ENCODE data around the gene QRICH2.
A peak's percentile ranks its signal among the peaks of the same experiment; 100 is the strongest.
"Not testable (repeated sequence)": the region's sequence is repeated elsewhere in the genome, so short reads cannot be mapped to it uniquely, and the experiment has no call there.

Gene QRICH2

GRCh38 chr17:76241204-76241538 lies 66.9 kb downstream of the QRICH2 start:
- peak overlapping the region; percentile 90 for H3K4me3 Mint-ChIP-seq
- no peaks in the 10 kb centered on the region for H3K27me3 Mint-ChIP-seq
- H3K4me1 Mint-ChIP-seq: peaks cover 24% of the 10 kb centered on the region
- H3K27ac Mint-ChIP-seq (ENCODE audit: low read depth): peak overlapping the region; percentile 74
- peaks cover 3% of the 10 kb centered on the region for H3K36me3 Mint-ChIP-seq (ENCODE audit: insufficient read depth)
- H3K9me3 Mint-ChIP-seq: no peaks in the 10 kb centered on the region
- ATAC-seq (replicated peaks; ENCODE audit: extremely low read depth, poor library complexity, severe bottlenecking): no peak
- no peak for DNase-seq (ENCODE audit: low spot score in 2 of 2)

- Mint-ChIP-seq H3K9me3 (no peaks in the 10 kb centered on the region), H3K27ac (ENCODE audit: low read depth) (peak within 1 kb of the TSS; percentile 74), H3K27me3 (no peaks in the 10 kb centered on the region), H3K4me3 (peak within 1 kb of the TSS; percentile 90), H3K36me3 (ENCODE audit: insufficient read depth) (peaks cover 3% of the 10 kb centered on the region), H3K4me1 (peaks cover 22% of the 10 kb centered on the region)
- peak; percentile 85 for ATAC-seq (replicated peaks; ENCODE audit: extremely low read depth, poor library complexity, severe bottlenecking)
- DNase-seq (ENCODE audit: low spot score in 2 of 2): peak; percentile 24 to 37
Observed at GRCh38 chr17:76240461-76241203, 67.4 kb downstream of the QRICH2 start, which contains the start of gene RNF157. RNF157 (minus strand) TSS chr17:76240493; CDS start chr17:76240240, 253 bp downstream.

GRCh38 chr17:76239538-76240274 lies 68.4 kb downstream of the QRICH2 start:
- ATAC-seq (replicated peaks; ENCODE audit: extremely low read depth, poor library complexity, severe bottlenecking) (no peak), DNase-seq (ENCODE audit: low spot score in 2 of 2) (no peak)
- Mint-ChIP-seq H3K36me3 (ENCODE audit: insufficient read depth) (peaks cover 3% of the 10 kb centered on the region), H3K4me3 (peak overlapping the region; percentile 71), H3K27ac (ENCODE audit: low read depth) (no peak overlapping the region), H3K9me3 (no peaks in the 10 kb centered on the region), H3K4me1 (peaks cover 22% of the 10 kb centered on the region), H3K27me3 (no peaks in the 10 kb centered on the region)

- DNase-seq (ENCODE audit: low spot score in 2 of 2) (no peak), ATAC-seq (replicated peaks; ENCODE audit: extremely low read depth, poor library complexity, severe bottlenecking) (no peak)
- Mint-ChIP-seq H3K9me3 (no peaks in the 10 kb centered on the region), H3K27ac (ENCODE audit: low read depth) (no peak overlapping the region), H3K4me3 (peak overlapping the region; percentile 71), H3K4me1 (peaks cover 27% of the 10 kb centered on the region), H3K27me3 (no peaks in the 10 kb centered on the region), H3K36me3 (ENCODE audit: insufficient read depth) (peaks cover 3% of the 10 kb centered on the region)
Observed at GRCh38 chr17:76238847-76239537, 69.1 kb downstream of the QRICH2 start.

GRCh38 chr17:76237859-76238313 lies 70.2 kb downstream of the QRICH2 start:
- no peaks in the 10 kb centered on the region for H3K9me3 Mint-ChIP-seq
- H3K36me3 Mint-ChIP-seq (ENCODE audit: insufficient read depth): peaks cover 3% of the 10 kb centered on the region
- no peak overlapping the region for H3K27ac Mint-ChIP-seq (ENCODE audit: low read depth)
- no peaks in the 10 kb centered on the region for H3K27me3 Mint-ChIP-seq
- H3K4me1 Mint-ChIP-seq: peaks cover 31% of the 10 kb centered on the region
- DNase-seq (ENCODE audit: low spot score in 2 of 2): no peak
- no peak for ATAC-seq (replicated peaks; ENCODE audit: extremely low read depth, poor library complexity, severe bottlenecking)
- peak overlapping the region; percentile 11 for H3K4me3 Mint-ChIP-seq

GRCh38 chr17:76236603-76237002 lies 71.5 kb downstream of the QRICH2 start:
- H3K9me3 Mint-ChIP-seq: no peaks in the 10 kb centered on the region
- no peaks in the 10 kb centered on the region for H3K27me3 Mint-ChIP-seq
- H3K36me3 Mint-ChIP-seq (ENCODE audit: insufficient read depth): peaks cover 3% of the 10 kb centered on the region
- DNase-seq (ENCODE audit: low spot score in 2 of 2): no peak
- H3K4me3 Mint-ChIP-seq: no peak overlapping the region
- H3K27ac Mint-ChIP-seq (ENCODE audit: low read depth): peak overlapping the region; percentile 41
- peaks cover 31% of the 10 kb centered on the region for H3K4me1 Mint-ChIP-seq
- ATAC-seq (replicated peaks; ENCODE audit: extremely low read depth, poor library complexity, severe bottlenecking): no peak

- peaks cover 24% of the 10 kb centered on the region for H3K4me1 Mint-ChIP-seq
- no peak overlapping the region for H3K27ac Mint-ChIP-seq (ENCODE audit: low read depth)
- no peak for DNase-seq (ENCODE audit: low spot score in 2 of 2)
- no peaks in the 10 kb centered on the region for H3K27me3 Mint-ChIP-seq
- H3K9me3 Mint-ChIP-seq: no peaks in the 10 kb centered on the region
- H3K4me3 Mint-ChIP-seq: no peak overlapping the region
- H3K36me3 Mint-ChIP-seq (ENCODE audit: insufficient read depth): peaks cover 2% of the 10 kb centered on the region
- no peak for ATAC-seq (replicated peaks; ENCODE audit: extremely low read depth, poor library complexity, severe bottlenecking)
Observed at GRCh38 chr17:76235883-76236282, 72.2 kb downstream of the QRICH2 start.

- Mint-ChIP-seq H3K27me3 (no peaks in the 10 kb centered on the region), H3K9me3 (no peaks in the 10 kb centered on the region), H3K4me3 (peak overlapping the region; percentile 18), H3K4me1 (peaks cover 28% of the 10 kb centered on the region), H3K36me3 (ENCODE audit: insufficient read depth) (no peaks in the 10 kb centered on the region), H3K27ac (ENCODE audit: low read depth) (no peak overlapping the region)
- ATAC-seq (replicated peaks; ENCODE audit: extremely low read depth, poor library complexity, severe bottlenecking): peak; percentile 54
- DNase-seq (ENCODE audit: low spot score in 2 of 2): no peak
Observed at GRCh38 chr17:76234354-76234679, 73.8 kb downstream of the QRICH2 start.

- Mint-ChIP-seq H3K36me3 (ENCODE audit: insufficient read depth) (no peaks in the 10 kb centered on the region), H3K4me3 (peak overlapping the region; percentile 18), H3K27me3 (no peaks in the 10 kb centered on the region), H3K4me1 (peaks cover 28% of the 10 kb centered on the region), H3K27ac (ENCODE audit: low read depth) (no peak overlapping the region), H3K9me3 (no peaks in the 10 kb centered on the region)
- no peak for DNase-seq (ENCODE audit: low spot score in 2 of 2)
- ATAC-seq (replicated peaks; ENCODE audit: extremely low read depth, poor library complexity, severe bottlenecking): no peak
Observed at GRCh38 chr17:76233588-76234353, 74.3 kb downstream of the QRICH2 start.

GRCh38 chr17:76232342-76232741 lies 75.7 kb downstream of the QRICH2 start:
- Mint-ChIP-seq H3K27ac (ENCODE audit: low read depth) (no peak overlapping the region), H3K4me1 (peaks cover 20% of the 10 kb centered on the region)

GRCh38 chr17:76226749-76227148 lies 81.3 kb downstream of the QRICH2 start:
- not testable (repeated sequence) for H3K27me3 Mint-ChIP-seq; ATAC-seq (replicated peaks; ENCODE audit: extremely low read depth, poor library complexity, severe bottlenecking); H3K4me3 Mint-ChIP-seq; DNase-seq (ENCODE audit: low spot score in 2 of 2); H3K27ac Mint-ChIP-seq (ENCODE audit: low read depth); H3K36me3 Mint-ChIP-seq (ENCODE audit: insufficient read depth); H3K9me3 Mint-ChIP-seq
- peaks cover 11% of the 10 kb centered on the region for H3K4me1 Mint-ChIP-seq

More at GRCh38 chr17:76232342-76232741, 75.7 kb downstream of the QRICH2 start:
- Mint-ChIP-seq H3K36me3 (ENCODE audit: insufficient read depth) (no peaks in the 10 kb centered on the region), H3K4me3 (no peak overlapping the region), H3K27me3 (no peaks in the 10 kb centered on the region), H3K9me3 (no peaks in the 10 kb centered on the region)
- DNase-seq (ENCODE audit: low spot score in 2 of 2): no peak
- ATAC-seq (replicated peaks; ENCODE audit: extremely low read depth, poor library complexity, severe bottlenecking): no peak

Data from central memory CD8-positive, alpha-beta T cell (primary cell).